HUES48 (cell line): ENCODE measurements around the gene CDK5RAP3.
"Not testable (repeated sequence)": the region's sequence is repeated elsewhere in the genome, so short reads cannot be mapped to it uniquely, and the experiment has no call there.

Experiments used
- H3K27ac ChIP-seq: one replicate; pipeline ENCODE4 v1.7.0; 2013; ENCODE audit warnings: low read depth, low read length, inconsistent platforms
- H3K27me3 ChIP-seq: 2 replicates; pipeline ENCODE4 v1.6.1; 2013; ENCODE audit warnings: mild to moderate bottlenecking, low read length; ENCODE audit not compliant: control insufficient read depth, insufficient read depth
- H3K36me3 ChIP-seq: 2 replicates; pipeline ENCODE4 v1.6.1; 2013; ENCODE audit warnings: low read length; ENCODE audit not compliant: control insufficient read depth, insufficient read depth
- H3K4me1 ChIP-seq: 2 replicates; pipeline ENCODE4 v1.6.1; 2013; ENCODE audit warnings: mild to moderate bottlenecking, low read length; ENCODE audit not compliant: control insufficient read depth, insufficient read depth
- H3K4me3 ChIP-seq: 2 replicates; pipeline ENCODE4 v1.5.1; 2013; ENCODE audit warnings: mild to moderate bottlenecking, low read depth, low read length
- H3K9ac ChIP-seq: 2 replicates; pipeline ENCODE4 v1.6.1; 2013; ENCODE audit warnings: mild to moderate bottlenecking, low read depth, low read length, moderate library complexity
- H3K9me3 ChIP-seq: 2 replicates; pipeline ENCODE4 v1.6.1; 2013; ENCODE audit warnings: low read length; ENCODE audit not compliant: control insufficient read depth, insufficient read depth

The CDK5RAP3 gene

DNA sequence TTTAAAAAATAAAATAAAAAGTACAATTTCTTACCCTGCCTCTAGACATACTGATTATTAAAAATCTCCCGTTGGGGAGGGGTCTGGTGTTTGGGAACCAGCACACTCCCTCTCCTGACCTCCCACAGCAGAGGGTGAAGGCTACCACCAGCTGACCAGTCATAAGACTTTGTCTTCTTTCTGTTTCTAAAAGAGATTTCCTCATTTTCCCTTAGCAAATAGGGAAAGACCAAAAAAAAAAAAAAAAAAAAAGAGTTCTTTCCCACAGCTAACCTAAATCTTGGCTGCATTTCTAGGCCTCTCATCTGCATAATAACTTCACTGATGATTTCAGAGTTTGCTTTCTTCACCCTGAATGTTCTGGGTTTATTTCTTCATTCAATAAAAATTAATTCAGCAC lies 30.3 kb downstream of the CDK5RAP3 start:
- peak overlapping the region; percentile 28 for H3K27ac ChIP-seq
- H3K27me3 ChIP-seq: no peaks in the 10 kb centered on the region
- no peak overlapping the region for H3K9ac ChIP-seq
- no peak overlapping the region for H3K4me3 ChIP-seq
- no peaks in the 10 kb centered on the region for H3K9me3 ChIP-seq
- H3K36me3 ChIP-seq: no peaks in the 10 kb centered on the region
- peaks cover 45% of the 10 kb centered on the region for H3K4me1 ChIP-seq

DNA sequence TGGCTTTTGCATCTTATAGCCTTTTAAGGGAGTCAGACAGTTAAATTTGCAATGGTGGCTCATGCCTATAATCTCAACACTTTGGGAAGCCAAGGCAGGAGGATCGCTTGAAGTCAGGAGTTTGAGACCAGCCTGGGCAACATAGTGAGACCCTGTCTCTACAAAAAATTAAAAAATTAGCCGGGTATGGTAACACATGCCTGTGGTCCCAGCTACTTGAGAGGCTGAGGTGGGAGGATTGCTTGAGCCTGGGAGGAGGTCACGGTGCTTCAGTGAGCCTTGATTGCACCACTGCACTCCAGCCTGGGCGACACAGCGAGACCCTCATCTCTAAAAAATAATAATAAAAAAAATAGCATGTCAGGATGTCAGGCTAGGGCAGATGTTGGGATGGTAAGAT lies 30.7 kb downstream of the CDK5RAP3 start:
- H3K4me3 ChIP-seq, H3K36me3 ChIP-seq, H3K9me3 ChIP-seq, H3K27me3 ChIP-seq, H3K9ac ChIP-seq: not testable (repeated sequence)
- Histone ChIP-seq H3K4me1 (peaks cover 45% of the 10 kb centered on the region), H3K27ac (peak overlapping the region; percentile 96)

DNA sequence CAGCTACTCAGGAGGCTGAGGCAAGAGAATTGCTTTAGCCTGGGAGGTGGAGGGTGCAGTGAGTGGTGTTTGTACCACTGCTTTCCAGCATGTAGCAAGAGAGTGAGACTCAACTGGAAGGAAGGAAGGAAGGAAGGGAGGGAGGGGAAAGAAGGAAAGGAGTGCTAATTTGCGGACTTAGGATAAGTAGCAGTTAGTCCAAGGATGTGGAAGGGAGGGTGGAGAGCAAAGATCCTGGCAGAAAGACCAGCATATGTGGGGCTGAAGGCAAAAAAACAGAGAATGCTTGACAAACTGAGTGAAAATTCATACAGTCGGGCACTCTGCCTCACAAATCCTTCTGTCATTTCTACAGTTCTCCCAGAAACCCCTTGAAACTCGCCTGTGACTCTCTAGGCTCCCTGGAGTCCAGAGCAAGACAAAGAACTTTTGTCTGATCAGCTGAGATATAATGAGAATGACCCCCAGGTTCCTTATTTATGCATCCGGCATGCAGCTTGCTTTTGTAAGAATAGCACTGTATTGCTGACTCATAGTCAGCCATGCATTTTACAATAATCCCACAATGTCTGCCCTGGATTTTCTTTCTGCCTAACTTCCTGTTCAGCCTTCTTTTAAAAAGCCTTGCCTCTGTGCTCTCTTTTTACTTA lies 31.5 kb downstream of the CDK5RAP3 start:
- no peaks in the 10 kb centered on the region for H3K27me3 ChIP-seq
- H3K9me3 ChIP-seq: no peaks in the 10 kb centered on the region
- peak overlapping the region; percentile 57 for H3K9ac ChIP-seq
- peaks cover 50% of the 10 kb centered on the region for H3K4me1 ChIP-seq
- H3K36me3 ChIP-seq: no peaks in the 10 kb centered on the region
- no peak overlapping the region for H3K4me3 ChIP-seq
- peak overlapping the region; percentile 96 for H3K27ac ChIP-seq

DNA sequence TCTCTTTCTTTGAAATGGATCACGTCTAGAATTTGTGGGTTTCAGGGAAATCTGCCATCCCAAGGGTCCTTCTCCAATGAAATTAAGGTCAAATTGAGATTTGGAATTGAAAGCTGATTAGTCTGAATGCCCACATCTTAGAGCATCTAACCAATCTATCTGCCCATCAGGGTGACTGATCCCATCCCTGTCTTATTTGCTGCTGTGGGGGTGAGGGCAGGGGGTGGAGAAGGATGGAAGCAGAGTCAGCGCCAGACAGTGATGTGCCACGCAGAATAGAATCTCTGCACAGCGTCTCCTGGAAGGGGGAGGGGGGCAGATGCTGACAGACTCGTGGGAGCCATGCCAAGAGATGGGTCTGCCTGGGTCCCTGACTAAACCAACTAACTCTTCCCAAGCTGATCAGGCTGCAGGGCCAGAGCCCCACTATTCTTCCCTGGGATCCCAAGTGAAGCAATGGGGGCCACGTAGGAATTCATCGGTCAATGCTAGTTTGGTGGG lies 32.1 kb downstream of the CDK5RAP3 start:
- Histone ChIP-seq H3K27me3 (no peaks in the 10 kb centered on the region), H3K9me3 (no peaks in the 10 kb centered on the region), H3K36me3 (no peaks in the 10 kb centered on the region), H3K27ac (peak overlapping the region; percentile 96), H3K4me3 (no peak overlapping the region), H3K9ac (peak overlapping the region; percentile 57), H3K4me1 (peaks cover 50% of the 10 kb centered on the region)

DNA sequence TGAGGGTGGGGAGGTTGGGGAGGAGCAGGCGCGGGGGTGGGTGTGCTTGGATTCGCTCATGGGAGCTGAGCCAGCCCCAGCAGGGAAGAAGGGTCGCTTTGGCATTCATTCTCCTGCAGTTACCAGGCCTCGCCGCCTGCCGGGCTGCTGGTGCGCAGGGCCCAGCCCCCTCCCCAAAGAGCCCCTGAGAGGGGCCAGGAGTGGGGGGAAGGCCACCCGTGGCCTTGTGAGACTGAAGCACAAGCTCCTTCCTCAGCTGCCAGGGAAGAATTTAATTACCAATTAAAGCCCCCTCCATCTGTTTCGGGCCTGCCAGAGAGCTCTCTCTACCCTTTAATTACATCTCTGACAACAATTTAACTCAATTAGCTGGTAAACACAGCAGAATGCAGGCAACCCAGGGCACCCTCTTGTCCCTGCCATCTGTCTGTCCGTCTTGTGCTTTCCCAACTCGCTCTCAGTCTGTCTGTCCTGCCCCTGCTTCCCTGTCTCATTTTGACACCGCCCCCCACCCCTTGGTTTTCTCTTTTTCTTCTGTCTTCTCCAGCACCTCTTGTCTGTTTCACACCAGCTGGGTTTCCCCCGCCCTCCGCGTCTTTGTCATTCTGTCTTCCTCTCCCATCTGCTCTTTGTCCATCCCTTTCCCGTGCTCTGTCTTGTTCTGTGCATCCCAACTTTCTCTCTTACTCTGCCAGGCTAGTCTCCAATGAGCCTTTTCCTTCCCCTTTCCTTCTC lies 32.7 kb downstream of the CDK5RAP3 start:
- H3K9me3 ChIP-seq: no peaks in the 10 kb centered on the region
- H3K27me3 ChIP-seq: no peaks in the 10 kb centered on the region
- peak overlapping the region; percentile 96 for H3K27ac ChIP-seq
- H3K36me3 ChIP-seq: no peaks in the 10 kb centered on the region
- peak overlapping the region; percentile 45 for H3K4me3 ChIP-seq
- peak overlapping the region; percentile 48 for H3K9ac ChIP-seq
- H3K4me1 ChIP-seq: peaks cover 50% of the 10 kb centered on the region

DNA sequence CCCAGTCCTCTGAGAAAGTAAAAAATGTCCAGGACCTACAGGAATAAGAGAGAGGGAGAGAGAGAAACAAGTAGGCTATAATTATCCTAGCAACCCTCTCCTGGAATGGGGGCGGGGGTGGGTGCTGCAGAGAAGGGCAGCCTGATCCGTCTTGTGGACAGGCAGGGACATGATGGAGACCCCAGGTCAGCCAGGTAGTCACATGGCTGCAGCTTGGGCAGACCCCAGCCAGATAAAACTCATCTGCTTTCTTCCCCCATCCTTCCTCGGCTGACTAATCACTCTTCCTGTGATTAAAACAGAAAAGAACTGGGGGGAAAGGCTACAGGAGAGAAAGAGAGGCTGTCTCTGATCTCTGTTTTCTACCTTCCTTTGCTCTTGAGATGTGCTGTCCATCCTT lies 34.1 kb downstream of the CDK5RAP3 start:
- no peaks in the 10 kb centered on the region for H3K36me3 ChIP-seq
- no peak overlapping the region for H3K9ac ChIP-seq
- H3K27me3 ChIP-seq: no peaks in the 10 kb centered on the region
- no peaks in the 10 kb centered on the region for H3K9me3 ChIP-seq
- H3K4me1 ChIP-seq: peaks cover 44% of the 10 kb centered on the region
- H3K27ac ChIP-seq: peak overlapping the region; percentile 96
- H3K4me3 ChIP-seq: no peak overlapping the region

DNA sequence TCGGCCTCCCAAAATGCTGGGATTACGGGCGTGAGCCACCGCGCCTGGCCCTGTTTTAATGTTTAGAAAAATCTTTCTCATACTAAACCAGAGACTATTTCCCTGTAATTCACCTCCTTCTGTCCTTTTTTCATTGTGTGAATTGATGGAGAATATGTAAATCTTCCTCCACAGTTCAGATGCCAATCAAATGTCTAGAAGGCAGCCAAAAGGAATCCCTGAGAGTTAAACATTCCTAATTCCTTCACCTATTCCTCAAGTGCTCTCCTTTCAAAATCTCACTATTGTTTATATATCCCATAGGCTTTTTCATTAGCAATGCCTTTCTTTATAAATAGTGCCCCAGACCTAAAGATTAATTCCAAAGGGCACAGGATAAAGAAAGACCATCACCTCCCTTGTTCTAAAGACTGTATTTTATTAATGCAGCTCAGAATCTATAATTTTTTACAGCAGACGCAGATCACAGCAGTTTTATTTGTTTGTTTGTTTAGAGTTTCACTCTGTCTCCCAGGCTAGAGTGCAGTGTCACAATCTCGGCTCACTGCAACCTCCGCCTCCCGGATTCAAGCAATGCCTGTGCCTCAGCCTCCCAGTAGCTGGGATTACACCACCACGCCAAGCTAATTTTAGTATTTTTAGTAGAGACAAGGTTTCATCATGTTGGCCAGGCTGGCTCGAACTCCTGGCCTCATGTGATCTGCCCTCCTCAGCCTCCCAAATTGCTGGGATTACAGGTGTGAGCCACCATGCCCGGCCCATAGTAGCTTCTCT lies 36.2 kb downstream of the CDK5RAP3 start:
- Histone ChIP-seq H3K4me3 (no peak overlapping the region), H3K9me3 (no peaks in the 10 kb centered on the region), H3K4me1 (peaks cover 43% of the 10 kb centered on the region), H3K36me3 (no peaks in the 10 kb centered on the region), H3K9ac (no peak overlapping the region), H3K27ac (no peak overlapping the region), H3K27me3 (no peaks in the 10 kb centered on the region)

DNA sequence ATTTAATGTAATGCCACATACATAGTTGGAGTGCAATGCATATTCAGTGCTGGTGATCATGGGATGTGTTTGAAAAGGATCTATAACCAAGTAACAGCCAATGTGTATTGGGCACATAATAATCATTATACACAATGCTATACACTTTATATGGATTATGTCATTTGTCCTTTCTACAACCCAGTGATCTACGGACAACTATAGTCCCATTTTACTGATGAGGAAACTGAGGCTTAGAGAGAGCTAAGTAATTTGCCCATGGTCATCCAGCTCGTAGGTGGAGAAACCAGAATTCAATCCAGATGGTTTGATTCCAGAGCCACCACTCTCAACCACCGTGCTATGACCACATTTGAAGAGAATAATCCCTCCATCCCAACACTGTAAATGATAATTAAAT lies 39.3 kb downstream of the CDK5RAP3 start:
- no peak overlapping the region for H3K27ac ChIP-seq
- H3K27me3 ChIP-seq: peaks cover 16% of the 10 kb centered on the region

DNA sequence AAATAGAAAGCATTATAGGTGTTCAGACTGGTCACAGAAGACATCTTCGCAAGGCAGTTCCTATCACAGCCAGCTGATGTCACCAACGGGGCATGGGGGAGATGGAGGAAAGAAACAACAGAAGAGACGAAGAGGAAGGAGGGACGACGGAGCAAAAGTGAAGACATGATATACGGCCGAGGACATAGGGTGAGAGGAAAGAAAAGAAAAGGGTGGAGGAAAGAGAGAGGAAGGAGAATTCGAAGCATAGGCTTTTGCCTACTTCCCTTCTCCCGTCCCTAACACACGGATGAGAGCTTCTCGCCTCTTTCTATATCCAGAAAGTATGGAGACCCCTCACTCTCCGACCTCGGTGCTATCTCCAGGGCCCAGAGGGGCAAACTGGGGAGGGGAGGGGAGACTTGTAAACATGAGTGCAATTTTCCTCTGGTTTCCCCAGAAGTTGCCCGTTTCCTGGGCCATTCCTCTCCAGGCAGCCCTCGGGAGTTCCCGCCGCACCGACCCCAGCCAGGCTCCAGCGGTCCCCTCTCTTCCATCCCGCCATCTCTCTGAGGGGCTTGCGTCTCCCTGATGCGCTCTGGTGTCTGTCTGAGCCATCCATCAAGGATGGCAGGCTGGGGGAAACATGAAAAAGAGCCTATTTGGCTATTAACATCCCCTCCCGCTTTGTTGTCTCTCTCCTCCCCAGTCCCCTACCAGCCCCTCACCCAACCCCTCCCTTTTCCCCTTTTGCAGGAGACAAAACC lies 40.7 kb downstream of the CDK5RAP3 start:
- peak overlapping the region; percentile 64 for H3K4me3 ChIP-seq
- peaks cover 16% of the 10 kb centered on the region for H3K27me3 ChIP-seq
- peaks cover 20% of the 10 kb centered on the region for H3K4me1 ChIP-seq
- no peak overlapping the region for H3K27ac ChIP-seq
- H3K36me3 ChIP-seq: no peaks in the 10 kb centered on the region
- H3K9ac ChIP-seq: no peak overlapping the region
- no peaks in the 10 kb centered on the region for H3K9me3 ChIP-seq

More for the DNA sequence above, 39.3 kb downstream of the CDK5RAP3 start:
- Histone ChIP-seq H3K4me1 (peaks cover 28% of the 10 kb centered on the region), H3K36me3 (no peaks in the 10 kb centered on the region), H3K9ac (no peak overlapping the region), H3K9me3 (no peaks in the 10 kb centered on the region), H3K4me3 (no peak overlapping the region)

DNA sequence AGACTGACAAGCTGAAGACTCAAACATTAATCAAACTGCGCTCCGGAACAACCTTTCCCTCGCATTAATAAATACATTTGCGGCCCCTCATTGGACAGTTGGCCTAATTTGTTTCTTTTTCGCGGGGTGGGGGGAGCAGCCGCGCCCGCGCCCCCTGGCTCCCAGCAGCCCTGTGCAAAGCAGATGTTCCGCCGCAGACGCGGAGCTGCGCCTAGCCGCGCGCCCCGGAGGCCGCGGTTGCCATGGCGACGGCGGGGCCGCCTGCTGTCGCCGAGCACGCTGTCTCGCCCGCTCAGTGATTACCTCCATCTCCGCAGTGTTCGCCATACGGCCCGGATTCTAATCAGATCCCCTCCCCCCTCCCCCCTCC lies 41.2 kb downstream of the CDK5RAP3 start:
- Histone ChIP-seq H3K4me3 (peak overlapping the region; percentile 64), H3K27ac (no peak overlapping the region), H3K36me3 (no peaks in the 10 kb centered on the region), H3K4me1 (peaks cover 17% of the 10 kb centered on the region), H3K9ac (no peak overlapping the region), H3K27me3 (peaks cover 16% of the 10 kb centered on the region), H3K9me3 (no peaks in the 10 kb centered on the region)
